PFSK-1 (cell line): ENCODE data around the gene HOXB7.

ENCODE experiments used
- FOXP2 ChIP-seq: optimal IDR thresholded peaks from 2 replicates; pipeline ENCODE3; 2011; ENCODE audit warnings: borderline replicate concordance, control low read depth, inconsistent platforms; ENCODE audit not compliant: insufficient read depth; ENCODE audit errors: extremely low read length, extremely low read depth
- POLR2AphosphoS5 ChIP-seq: IDR thresholded peaks from 2 replicates; pipeline ENCODE4 v1.6.1; 2012; ENCODE audit warnings: low read depth, mild to moderate bottlenecking, control low read depth, low read length, moderate library complexity
- REST ChIP-seq, 2 experiments: IDR thresholded peaks; 2 replicates each; pipeline versions ENCODE4 v1.6.1 to v1.8.0; 2011 to 2012; ENCODE audit warnings: low read depth in 2 of 2, low read length in 2 of 2, control low read depth in 1 of 2, inconsistent platforms in 1 of 2, mild to moderate bottlenecking in 1 of 2, moderate library complexity in 1 of 2; ENCODE audit not compliant: insufficient read depth in 1 of 2
- SIN3A ChIP-seq: IDR thresholded peaks from 2 replicates; pipeline ENCODE4 v1.6.1; 2012; ENCODE audit warnings: mild to moderate bottlenecking, low read length, moderate library complexity, borderline replicate concordance; ENCODE audit not compliant: insufficient read depth
- TAF1 ChIP-seq: IDR thresholded peaks from 2 replicates; pipeline ENCODE4 v1.6.1; 2012; ENCODE audit warnings: low read length, control low read depth, borderline replicate concordance; ENCODE audit not compliant: insufficient read depth

The HOXB7 gene

GRCh38 chr17:48612854-48613691, 2.3 kb upstream of the HOXB7 start:
- TF ChIP-seq FOXP2 (no peak), POLR2AphosphoS5 (no peak), REST (IDR thresholded peaks at IDR 0.05; ENCODE audit: insufficient read depth in 1 of 2, low read depth in 2 of 2, low read length in 2 of 2) (no peak), SIN3A (no peak), TAF1 (no peak)

GRCh38 chr17:48612456-48612853, 1.6 kb upstream of the HOXB7 start:
- no peak for TF ChIP-seq FOXP2

GRCh38 chr17:48611681-48612455, 1.1 kb upstream of the HOXB7 start:
- TF ChIP-seq TAF1 = no peak
- no peak for TF ChIP-seq SIN3A

GRCh38 chr17:48611213-48611612, 396 bp upstream of the HOXB7 start:
- TF ChIP-seq TAF1 = no peak
- no peak for TF ChIP-seq REST (IDR thresholded peaks at IDR 0.05; ENCODE audit: insufficient read depth in 1 of 2, low read depth in 2 of 2, low read length in 2 of 2)
- TF ChIP-seq SIN3A = no peak
- TF ChIP-seq POLR2AphosphoS5 = no peak
- TF ChIP-seq FOXP2 = no peak

- TF ChIP-seq TAF1 (no peak), REST (IDR thresholded peaks at IDR 0.05; ENCODE audit: insufficient read depth in 1 of 2, low read depth in 2 of 2, low read length in 2 of 2) (no peak), POLR2AphosphoS5 (no peak), FOXP2 (no peak), SIN3A (no peak)
Observed at GRCh38 chr17:48609759-48610281, 997 bp downstream of the HOXB7 start.

- TF ChIP-seq TAF1 (no peak), POLR2AphosphoS5 (no peak), REST (IDR thresholded peaks at IDR 0.05; ENCODE audit: insufficient read depth in 1 of 2, low read depth in 2 of 2, low read length in 2 of 2) (no peak), FOXP2 (no peak), SIN3A (no peak)
Observed at GRCh38 chr17:48609033-48609432, 1.8 kb downstream of the HOXB7 start.
